Measurements from ENCODE around the gene DDX39B.

The DDX39B gene

GRCh38 chr6:31531162-31531561 is 10.6 kb downstream of the DDX39B start:
- TF ChIP-seq, protein P1, sequence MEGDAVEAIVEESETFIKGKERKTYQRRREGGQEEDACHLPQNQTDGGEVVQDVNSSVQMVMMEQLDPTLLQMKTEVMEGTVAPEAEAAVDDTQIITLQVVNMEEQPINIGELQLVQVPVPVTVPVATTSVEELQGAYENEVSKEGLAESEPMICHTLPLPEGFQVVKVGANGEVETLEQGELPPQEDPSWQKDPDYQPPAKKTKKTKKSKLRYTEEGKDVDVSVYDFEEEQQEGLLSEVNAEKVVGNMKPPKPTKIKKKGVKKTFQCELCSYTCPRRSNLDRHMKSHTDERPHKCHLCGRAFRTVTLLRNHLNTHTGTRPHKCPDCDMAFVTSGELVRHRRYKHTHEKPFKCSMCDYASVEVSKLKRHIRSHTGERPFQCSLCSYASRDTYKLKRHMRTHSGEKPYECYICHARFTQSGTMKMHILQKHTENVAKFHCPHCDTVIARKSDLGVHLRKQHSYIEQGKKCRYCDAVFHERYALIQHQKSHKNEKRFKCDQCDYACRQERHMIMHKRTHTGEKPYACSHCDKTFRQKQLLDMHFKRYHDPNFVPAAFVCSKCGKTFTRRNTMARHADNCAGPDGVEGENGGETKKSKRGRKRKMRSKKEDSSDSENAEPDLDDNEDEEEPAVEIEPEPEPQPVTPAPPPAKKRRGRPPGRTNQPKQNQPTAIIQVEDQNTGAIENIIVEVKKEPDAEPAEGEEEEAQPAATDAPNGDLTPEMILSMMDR (IDR thresholded peaks at IDR 0.05; ENCODE audit: low read depth, low read length): no peak
- no peak overlapping the region for H3K4me3 ChIP-seq (ENCODE audit: low read depth, low read length)

DNA sequence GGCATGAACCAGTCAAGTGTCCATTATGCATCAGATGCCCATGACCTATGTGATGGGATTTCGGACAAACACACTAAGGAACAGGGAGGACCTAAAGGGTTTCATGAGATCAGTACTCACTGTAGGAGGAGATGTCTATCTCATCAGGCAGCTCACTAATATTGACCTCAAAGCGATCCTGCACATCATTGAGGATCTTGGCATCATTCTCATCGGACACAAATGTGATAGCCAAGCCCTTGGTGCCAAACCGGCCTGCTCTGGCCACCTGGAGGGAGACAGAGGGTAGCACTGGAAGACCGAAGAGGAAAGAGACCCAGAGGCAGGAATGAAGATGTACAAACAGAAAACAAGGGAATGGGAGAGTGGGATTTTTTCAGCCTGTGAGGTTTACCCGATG is 11.1 kb downstream of the DDX39B start:
- H3K4me3 ChIP-seq (ENCODE audit: low read depth, low read length): no peak overlapping the region
- TF ChIP-seq, protein P1 (IDR thresholded peaks at IDR 0.05; ENCODE audit: low read depth, low read length): no peak

GRCh38 chr6:31529329-31530150 is 12.3 kb downstream of the DDX39B start:
- no peak overlapping the region for H3K4me3 ChIP-seq (ENCODE audit: low read depth, low read length)

GRCh38 chr6:31528821-31529328 is 12.9 kb downstream of the DDX39B start, which contains the start of gene MCCD1:
MCCD1 (plus strand) TSS chr6:31528962; CDS start chr6:31529015, 53 bp downstream.
- TF ChIP-seq, protein P1 (IDR thresholded peaks at IDR 0.05; ENCODE audit: low read depth, low read length): no peak
- H3K4me3 ChIP-seq (ENCODE audit: low read depth, low read length): no peak within 1 kb of the TSS

More at GRCh38 chr6:31529329-31530150, 12.3 kb downstream of the DDX39B start:
- TF ChIP-seq, protein P1 (IDR thresholded peaks at IDR 0.05; ENCODE audit: low read depth, low read length): no peak

DNA sequence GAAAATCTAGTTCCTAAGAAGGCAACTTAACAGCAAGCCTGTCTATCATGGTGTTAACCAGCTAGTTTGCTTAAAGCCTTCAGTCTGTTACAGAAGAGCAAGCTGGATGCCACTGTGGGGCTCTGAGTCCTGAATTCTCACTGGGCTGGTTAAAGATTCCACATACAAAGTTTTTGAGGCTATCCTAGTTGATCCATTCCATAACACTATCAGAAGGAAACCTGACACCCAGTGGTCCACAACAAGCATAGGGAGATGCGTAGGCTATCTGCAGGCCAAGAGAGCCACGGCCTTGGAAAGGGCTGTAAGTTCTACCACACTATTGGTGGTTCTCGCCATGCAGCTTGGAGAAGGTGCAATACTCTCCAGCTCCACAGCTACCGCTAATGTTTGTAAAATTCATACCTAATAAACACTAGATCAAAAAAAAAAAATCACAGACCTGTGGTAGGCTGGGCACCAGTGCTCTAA is 13.5 kb downstream of the DDX39B start:
- TF ChIP-seq, protein P1 (IDR thresholded peaks at IDR 0.05; ENCODE audit: low read depth, low read length): no peak

GRCh38 chr6:31525932-31526591 is 15.7 kb downstream of the DDX39B start:
- TF ChIP-seq, protein P1 (IDR thresholded peaks at IDR 0.05; ENCODE audit: low read depth, low read length): no peak
- H3K4me3 ChIP-seq (ENCODE audit: low read depth, low read length): no peak overlapping the region

More for the DNA sequence above, 13.5 kb downstream of the DDX39B start:
- no peak overlapping the region for H3K4me3 ChIP-seq (ENCODE audit: low read depth, low read length)

Data from WI38 (cell line).